Common myeloid progenitor, CD34-positive (primary cell): ENCODE data around the gene GALNT3.

Experiments
- CTCF ChIA-PET: fragments of 350-600 bp; sonication (Branson Sonifier 250); formaldehyde crosslinking; loops from one replicate; lab custom pipeline; 2021; ENCODE audit warnings: antibody characterized with exemption; lab: Charles Lee
- POLR2A ChIA-PET: fragments of 350-600 bp; sonication (Branson Sonifier 250); formaldehyde crosslinking; loops from one replicate; lab custom pipeline; 2021; ENCODE audit warnings: antibody characterized with exemption; lab: Charles Lee
- DNase-seq, 3 donors: peaks; one replicate each; pipeline versions ENCODE4 v3.0.0 to v3.0.0-alpha.2; 2013
- H3K27ac ChIP-seq, 2 experiments: 1 replicate in 1 of 2; 2 replicates in 1 of 2; pipeline ENCODE4 v1.7.0; 2013; ENCODE audit warnings: inconsistent platforms in 2 of 2, low read length in 2 of 2, mild to moderate bottlenecking in 2 of 2, low read depth in 1 of 2, moderate library complexity in 1 of 2; ENCODE audit not compliant: severe bottlenecking in 2 of 2, insufficient read depth in 1 of 2, poor library complexity in 1 of 2
- H3K27me3 ChIP-seq, 5 experiments: replicated peaks in 2 of 5; 1 replicate in 3 of 5; 2 replicates in 2 of 5; pipeline versions ENCODE4 v1.6.1 to v1.7.0; 2013; ENCODE audit warnings: low read length in 4 of 5, mild to moderate bottlenecking in 2 of 5, moderate library complexity in 2 of 5, inconsistent platforms in 1 of 5; ENCODE audit not compliant: insufficient read depth in 5 of 5, control insufficient read depth in 4 of 5
- H3K36me3 ChIP-seq, 4 experiments: 1 replicate in 2 of 4; 2 replicates in 2 of 4; pipeline versions ENCODE4 v1.6.1 to v1.7.0; 2013; ENCODE audit warnings: low read length in 3 of 4, control low read depth in 1 of 4, mild to moderate bottlenecking in 1 of 4; ENCODE audit not compliant: control insufficient read depth in 4 of 4, insufficient read depth in 4 of 4
- H3K4me1 ChIP-seq, 4 experiments: 1 replicate in 3 of 4; 2 replicates in 1 of 4; pipeline versions ENCODE4 v1.6.1 to v1.7.1; 2013; ENCODE audit warnings: low read length in 3 of 4, mild to moderate bottlenecking in 3 of 4, control low read depth in 1 of 4, inconsistent platforms in 1 of 4, moderate library complexity in 1 of 4; ENCODE audit not compliant: control insufficient read depth in 4 of 4, insufficient read depth in 4 of 4; ENCODE audit errors: control extremely low read depth in 1 of 4
- H3K4me3 ChIP-seq, 7 experiments: 1 replicate in 4 of 7; 2 replicates in 3 of 7; pipeline versions ENCODE4 v1.5.1 to v1.7.0; 2013; ENCODE audit warnings: mild to moderate bottlenecking in 7 of 7, low read length in 6 of 7, moderate library complexity in 6 of 7, inconsistent platforms in 2 of 7, low read depth in 2 of 7, control low read depth in 1 of 7; ENCODE audit not compliant: insufficient read depth in 4 of 7, control insufficient read depth in 1 of 7; ENCODE audit errors: extremely low read depth in 1 of 7
- H3K9me3 ChIP-seq, 5 experiments: 1 replicate in 4 of 5; 2 replicates in 1 of 5; pipeline versions ENCODE4 v1.6.1 to v1.7.1; 2013; ENCODE audit warnings: low read length in 4 of 5, mild to moderate bottlenecking in 2 of 5, inconsistent platforms in 1 of 5, low read depth in 1 of 5, moderate library complexity in 1 of 5; ENCODE audit not compliant: control insufficient read depth in 4 of 5, insufficient read depth in 2 of 5; ENCODE audit errors: control extremely low read depth in 1 of 5
- WGBS: methylation state at CpG from one replicate; pipeline ENCODE4 v1.1.5; 2013; ENCODE audit not compliant: insufficient coverage; 5-methylcytosine and 5-hydroxymethylcytosine counted together

The GALNT3 gene

GRCh38 chr2:165791421-165792103 is 2.5 kb downstream of the GALNT3 start:
- H3K36me3 ChIP-seq, result peaks cover 0 to 4% (median 0%) of the 10 kb centered on the region in 4 experiments
- no peak overlapping the region for H3K4me3 ChIP-seq
- H3K9me3 ChIP-seq, result no peaks in the 10 kb centered on the region
- H3K27ac ChIP-seq, result no peak overlapping the region
- peaks cover 0 to 12% (median 2%) of the 10 kb centered on the region in 5 experiments for H3K27me3 ChIP-seq
- no CpG with 5 or more reads among the region's 2 CpGs for WGBS
- POLR2A ChIA-PET, result no interaction called here
- H3K4me1 ChIP-seq, result peaks cover 11 to 38% (median 24%) of the 10 kb centered on the region in 4 experiments
- CTCF ChIA-PET, result interaction anchor here (0.7 kb wide), 1 partner anchor 36 kb away, joined by 3 read pairs; no protein-coding TSS in a partner anchor
- peak in 2 of 3 donors; percentile 40 to 44 for DNase-seq

GRCh38 chr2:165790466-165790865 is 3.6 kb downstream of the GALNT3 start:
- H3K4me3 ChIP-seq, result no peak overlapping the region
- peaks cover 5 to 27% (median 23%) of the 10 kb centered on the region in 4 experiments for H3K4me1 ChIP-seq
- POLR2A ChIA-PET, result no interaction called here
- peaks cover 0 to 12% (median 2%) of the 10 kb centered on the region in 5 experiments for H3K27me3 ChIP-seq
- no peaks in the 10 kb centered on the region for H3K9me3 ChIP-seq
- H3K27ac ChIP-seq, result no peak overlapping the region
- CTCF ChIA-PET, result no interaction called here
- H3K36me3 ChIP-seq, result peaks cover 0 to 4% (median 0%) of the 10 kb centered on the region in 4 experiments
- no peak for DNase-seq
- WGBS, result no CpG with 5 or more reads among the region's 1 CpG

DNA sequence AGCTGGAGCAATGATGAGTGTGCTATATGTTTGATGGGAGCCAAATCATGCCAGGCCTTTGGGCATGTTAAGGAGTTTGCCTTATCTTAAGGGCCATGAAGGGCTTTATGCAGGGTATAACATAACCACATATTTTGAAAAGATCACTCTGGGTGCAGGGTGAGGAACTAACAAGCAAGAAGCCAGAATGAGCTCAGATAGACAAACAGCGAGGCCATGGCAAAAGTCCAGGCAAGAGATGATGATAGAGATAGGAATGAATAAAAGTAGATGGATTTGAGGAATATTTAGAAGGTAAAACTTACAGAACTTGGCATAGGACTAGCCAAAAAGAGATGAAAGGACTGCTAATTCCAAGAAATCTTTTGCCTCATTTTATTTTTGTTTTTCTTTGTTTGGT is 6.7 kb downstream of the GALNT3 start:
- CTCF ChIA-PET, result no interaction called here
- Histone ChIP-seq H3K9me3 (no peaks in the 10 kb centered on the region), H3K27ac (no peak overlapping the region), H3K4me1 (peaks cover 0 to 2% (median 0%) of the 10 kb centered on the region in 4 experiments), H3K27me3 (peaks cover 0 to 7% (median 0%) of the 10 kb centered on the region in 5 experiments), H3K4me3 (no peak overlapping the region), H3K36me3 (peaks cover 0 to 18% (median under 1%) of the 10 kb centered on the region in 4 experiments)
- DNase-seq, result peak in 1 of 3 donors; percentile 15
- 86% methylated on average over 1 of the region's 1 CpG for WGBS
- POLR2A ChIA-PET, result no interaction called here

DNA sequence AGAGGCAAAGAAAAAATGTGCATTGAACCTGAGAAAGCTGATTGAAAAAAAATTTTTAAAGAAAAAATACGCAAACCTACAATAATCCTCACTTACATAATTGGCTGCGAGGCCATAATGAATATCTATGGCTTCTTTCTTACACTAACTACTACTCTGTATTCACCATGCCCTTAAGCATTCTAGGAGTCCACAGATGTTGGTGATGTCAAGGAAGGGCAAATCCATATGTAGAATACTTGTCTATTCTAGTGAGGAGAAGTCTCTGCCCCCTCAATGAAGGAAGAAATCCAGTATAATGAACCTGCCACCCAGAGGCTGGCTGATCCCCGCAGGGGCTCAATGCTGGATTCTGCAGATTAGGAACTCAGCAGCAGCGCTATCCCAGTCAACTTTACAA is 14.3 kb downstream of the GALNT3 start:
- CTCF ChIA-PET, result interaction anchor here (0.7 kb wide), 1 partner anchor 177 kb away, joined by 3 read pairs; no protein-coding TSS in a partner anchor
- no peak for DNase-seq
- POLR2A ChIA-PET, result no interaction called here
- H3K27me3 ChIP-seq, result no peaks in the 10 kb centered on the region
- WGBS, result 100% methylated on average over 2 of the region's 4 CpGs
- H3K4me1 ChIP-seq, result no peaks in the 10 kb centered on the region
- peaks cover 0 to 28% (median 2%) of the 10 kb centered on the region in 4 experiments for H3K36me3 ChIP-seq
- no peak overlapping the region for H3K27ac ChIP-seq
- no peak overlapping the region for H3K4me3 ChIP-seq
- H3K9me3 ChIP-seq, result peaks cover 3 to 9% (median 4%) of the 10 kb centered on the region in 5 experiments

- DNase-seq, result no peak
- Histone ChIP-seq H3K27me3 (no peaks in the 10 kb centered on the region), H3K4me1 (no peaks in the 10 kb centered on the region), H3K9me3 (peaks cover 3 to 9% (median 4%) of the 10 kb centered on the region in 5 experiments), H3K4me3 (no peak overlapping the region), H3K27ac (no peak overlapping the region), H3K36me3 (peaks cover 0 to 20% (median 1%) of the 10 kb centered on the region in 4 experiments)
- POLR2A ChIA-PET, result no interaction called here
- WGBS, result 92% methylated on average over 4 of the region's 4 CpGs
- CTCF ChIA-PET, result interaction anchor here (1.4 kb wide), 1 partner anchor 17 kb away, joined by 3 read pairs; no protein-coding TSS in a partner anchor
These were observed 15.2 kb downstream of the GALNT3 start for GRCh38 chr2:165778653-165779451.

- Histone ChIP-seq H3K4me1 (no peaks in the 10 kb centered on the region), H3K27ac (no peak overlapping the region), H3K36me3 (peaks cover 0 to 20% (median 1%) of the 10 kb centered on the region in 4 experiments), H3K27me3 (no peaks in the 10 kb centered on the region), H3K9me3 (peaks cover 3 to 9% (median 4%) of the 10 kb centered on the region in 5 experiments), H3K4me3 (no peak overlapping the region)
- DNase-seq, result no peak
- ChIA-PET CTCF (interaction anchor here (1.4 kb wide), 1 partner anchor 16 kb away, joined by 3 read pairs; no protein-coding TSS in a partner anchor), POLR2A (no interaction called here)
These were observed 15.9 kb downstream of the GALNT3 start for GRCh38 chr2:165778187-165778556.
